NK-92 treated with Interleukin-12 subunit alpha and Interleukin-12 subunit beta, amount 100 ng/mL, for 24 hours (cell line): ENCODE measurements around the gene NSFL1C.

Source experiments
- DNase-seq: peaks from one replicate; lab custom pipeline; 2025; lab: John Stamatoyannopoulos, UW

Gene NSFL1C

GRCh38 chr20:1460275-1460674, 6.4 kb downstream of the NSFL1C start:
- no peak for DNase-seq

- no peak for DNase-seq
Measured at GRCh38 chr20:1457992-1458391, 8.7 kb downstream of the NSFL1C start.

- DNase-seq, result no peak
Measured at GRCh38 chr20:1456300-1456699, 10.3 kb downstream of the NSFL1C start.

- DNase-seq, result no peak
Measured at GRCh38 chr20:1450926-1451491, 15.6 kb downstream of the NSFL1C start.

- no peak for DNase-seq
Measured at GRCh38 chr20:1449370-1449769, 17.3 kb downstream of the NSFL1C start.

GRCh38 chr20:1448081-1448620, 18.5 kb downstream of the NSFL1C start:
- no peak for DNase-seq

- no peak for DNase-seq
Measured at GRCh38 chr20:1446536-1446935, 20.1 kb downstream of the NSFL1C start.

GRCh38 chr20:1443085-1443484, 23.6 kb downstream of the NSFL1C start:
- DNase-seq, result no peak

GRCh38 chr20:1442304-1442703, 24.3 kb downstream of the NSFL1C start:
- DNase-seq, result no peak

- no peak for DNase-seq
Measured at GRCh38 chr20:1441133-1441532, 25.5 kb downstream of the NSFL1C start.

- DNase-seq, result no peak
Measured at GRCh38 chr20:1440024-1440423, 26.6 kb downstream of the NSFL1C start.

- no peak for DNase-seq
Measured at GRCh38 chr20:1438361-1438760, 28.3 kb downstream of the NSFL1C start.

GRCh38 chr20:1437235-1437904, 29.3 kb downstream of the NSFL1C start:
- peak; percentile 53 for DNase-seq

GRCh38 chr20:1436263-1436662, 30.4 kb downstream of the NSFL1C start:
- DNase-seq, result no peak

GRCh38 chr20:1435337-1435699, 31.3 kb downstream of the NSFL1C start:
- no peak for DNase-seq

GRCh38 chr20:1434571-1435336, 31.9 kb downstream of the NSFL1C start:
- peak; percentile 54 for DNase-seq

- no peak for DNase-seq
Measured at GRCh38 chr20:1431158-1431557, 35.5 kb downstream of the NSFL1C start.

GRCh38 chr20:1430004-1430451, 36.6 kb downstream of the NSFL1C start:
- no peak for DNase-seq

GRCh38 chr20:1429143-1429728, 37.4 kb downstream of the NSFL1C start:
- no peak for DNase-seq

GRCh38 chr20:1427457-1428054, 39.1 kb downstream of the NSFL1C start:
- DNase-seq, result no peak

GRCh38 chr20:1426231-1426849, 40.3 kb downstream of the NSFL1C start:
- no peak for DNase-seq

- DNase-seq, result no peak
Measured at GRCh38 chr20:1424336-1424735, 42.3 kb downstream of the NSFL1C start.
